ENCODE measurements around the gene LGALS16.
"Not testable (repeated sequence)": the region's sequence is repeated elsewhere in the genome, so short reads cannot be mapped to it uniquely, and the experiment has no call there.

The LGALS16 gene

DNA sequence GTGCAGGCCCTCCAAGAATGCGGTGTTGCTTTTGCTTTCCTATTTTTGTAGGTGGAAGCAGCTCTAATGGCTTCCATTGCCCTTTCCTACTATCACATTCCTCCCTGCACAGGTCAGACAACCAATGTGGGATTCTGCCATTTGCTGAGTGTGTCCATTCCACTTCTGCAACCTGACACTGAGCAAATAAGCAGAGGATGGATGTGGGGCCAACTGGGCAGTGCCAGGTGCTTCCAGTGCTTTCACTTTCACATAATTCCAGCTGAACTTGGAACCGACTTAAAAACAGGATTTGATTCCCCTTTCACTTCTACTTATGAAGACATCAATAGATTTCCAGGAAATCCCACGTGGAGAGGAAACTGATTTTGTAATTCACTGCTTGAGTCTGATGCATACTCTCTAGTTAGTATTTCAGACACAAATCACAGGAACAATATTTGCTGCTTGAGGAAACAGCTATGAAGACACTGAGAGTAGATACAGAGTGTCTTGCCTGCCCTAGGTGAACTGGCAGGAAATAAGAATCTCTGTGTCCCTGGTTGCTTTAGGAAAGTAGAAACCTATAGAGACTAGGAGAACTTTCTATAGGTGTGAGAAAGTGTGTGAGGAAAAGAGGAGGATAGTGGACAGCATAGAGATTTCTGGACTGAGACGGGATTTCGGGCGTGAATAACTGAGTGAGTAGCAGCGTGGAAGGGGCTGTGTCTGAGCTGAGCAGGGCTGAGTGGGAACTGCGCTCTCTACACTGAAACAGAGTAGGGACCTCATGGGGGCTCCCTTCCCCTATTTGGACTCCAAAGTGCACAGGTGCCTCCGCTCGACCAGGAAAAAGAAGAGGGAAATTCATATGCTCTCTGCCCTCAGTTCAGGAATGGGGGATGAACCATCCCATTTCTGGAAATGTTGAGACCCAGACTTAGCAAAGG is 22.5 kb downstream of the LGALS16 start:
- DNase-seq (ENCODE audit: low read depth in 2 of 3, low spot score in 1 of 3): no peak

DNA sequence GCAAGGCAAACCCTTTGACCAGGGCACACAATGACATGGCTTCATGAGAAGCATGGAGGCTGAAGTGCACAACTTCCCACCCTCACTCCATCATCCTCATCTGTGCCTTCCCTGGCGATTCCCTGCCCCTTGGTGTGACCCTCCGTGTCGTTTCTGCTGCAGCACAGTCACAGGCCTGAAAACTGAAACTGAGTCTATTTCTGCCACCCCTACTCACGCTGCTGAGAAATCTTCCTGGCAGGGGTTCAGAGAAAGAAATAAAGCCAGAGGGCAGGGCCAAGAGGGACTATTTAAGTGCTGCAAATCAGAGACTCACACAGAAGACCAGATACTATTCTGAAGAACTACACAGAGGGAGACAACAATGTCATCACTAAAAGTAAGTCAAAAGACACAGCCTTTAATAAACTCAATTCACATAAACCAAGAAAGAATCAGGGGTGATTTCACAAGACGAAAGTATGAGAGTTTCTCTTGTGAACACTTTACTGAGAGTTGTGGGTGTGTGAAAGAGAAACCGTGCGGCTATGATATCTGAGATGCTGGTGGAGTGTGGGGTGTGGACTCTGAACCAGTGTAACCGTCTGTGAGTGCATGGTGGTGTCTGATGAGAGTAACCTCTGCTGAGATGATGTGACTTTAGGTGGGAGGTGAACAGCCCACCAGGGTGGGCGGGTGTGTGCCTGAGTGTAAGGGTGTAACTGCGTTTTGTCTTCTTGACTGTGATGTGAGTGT is 23.5 kb downstream of the LGALS16 start:
- peak; percentile 49 to 56 (median 54) for DNase-seq (ENCODE audit: low read depth in 2 of 3, low spot score in 1 of 3)

DNA sequence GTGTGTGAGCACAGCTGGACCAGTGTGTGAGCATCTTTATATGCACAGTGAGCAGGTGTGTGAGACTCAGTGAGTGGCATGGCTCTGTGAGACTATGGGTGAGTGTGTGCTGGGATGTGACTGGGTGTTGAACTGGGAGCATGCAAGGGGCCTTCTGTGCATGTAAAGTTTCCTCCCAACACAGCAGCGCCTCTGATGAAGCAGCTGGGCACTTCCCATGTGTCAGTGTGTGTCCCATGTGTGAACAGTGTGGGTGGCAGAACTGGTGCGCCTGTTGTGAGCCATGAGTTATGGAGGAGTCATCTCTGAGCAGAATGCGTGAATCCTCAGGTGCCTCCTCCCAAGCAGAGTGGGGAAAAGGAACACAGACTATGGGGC is 24.1 kb downstream of the LGALS16 start:
- peak; percentile 37 to 60 (median 47) for DNase-seq (ENCODE audit: low read depth in 2 of 3, low spot score in 1 of 3)

DNA sequence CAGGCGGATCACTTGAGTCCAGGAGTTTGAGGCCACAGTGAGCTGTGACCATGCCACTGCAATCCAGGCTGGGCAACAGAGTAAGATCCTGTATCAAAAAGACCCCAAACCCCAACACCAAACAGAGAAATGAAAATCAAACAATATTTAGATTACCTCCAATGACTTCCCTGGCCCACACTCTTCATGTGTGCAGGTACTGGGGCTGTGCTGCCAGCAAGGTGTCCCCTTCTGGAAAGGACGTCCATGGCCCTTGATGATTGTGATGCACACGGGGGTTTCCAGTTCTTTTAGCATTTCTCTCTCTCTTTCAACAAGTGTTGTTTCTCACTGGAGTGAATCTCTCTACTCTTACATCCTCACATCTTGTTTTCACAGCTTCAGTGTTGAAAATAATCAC is 24.9 kb downstream of the LGALS16 start:
- DNase-seq (ENCODE audit: low read depth in 2 of 3, low spot score in 1 of 3): no peak

DNA sequence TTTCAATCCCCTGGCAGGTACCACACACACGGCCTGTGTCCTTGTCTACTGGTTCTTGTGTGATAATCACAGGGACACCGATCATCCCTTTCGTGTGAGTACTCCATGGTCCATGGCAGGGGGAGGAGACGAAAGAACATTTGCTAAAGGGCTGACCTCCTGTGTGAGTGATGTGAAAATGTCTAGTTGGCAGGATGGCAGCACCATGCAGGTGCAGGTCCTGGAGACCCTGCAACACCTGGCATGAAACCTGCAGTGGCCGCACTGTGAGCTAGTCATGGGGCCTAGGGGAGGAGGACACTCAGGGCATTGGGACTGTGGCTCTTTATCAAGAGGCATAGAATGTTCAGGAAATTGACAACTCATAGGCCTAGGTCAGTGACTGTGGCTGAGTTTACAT is 25.7 kb downstream of the LGALS16 start:
- DNase-seq (ENCODE audit: low read depth in 2 of 3, low spot score in 1 of 3): no peak

DNA sequence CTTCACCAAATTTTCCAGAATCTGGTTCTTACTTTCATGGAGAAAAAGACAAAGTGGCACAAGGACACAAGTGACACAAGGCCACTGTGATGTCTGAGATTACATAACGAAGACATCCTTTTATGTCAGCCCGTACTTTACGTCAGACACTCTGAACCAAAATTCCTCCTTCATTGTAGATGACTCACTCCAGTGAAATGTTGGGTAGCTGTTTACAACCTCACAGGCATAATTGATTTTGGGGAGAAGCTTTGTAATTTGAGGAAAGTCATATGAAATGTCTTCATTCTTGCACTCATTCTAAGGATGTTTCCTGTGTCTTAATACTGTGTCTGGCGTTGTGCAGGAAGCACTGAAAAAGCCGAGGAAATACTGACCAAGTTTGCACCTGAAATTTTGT is 28.6 kb downstream of the LGALS16 start:
- DNase-seq (ENCODE audit: low read depth in 2 of 3, low spot score in 1 of 3): no peak

DNA sequence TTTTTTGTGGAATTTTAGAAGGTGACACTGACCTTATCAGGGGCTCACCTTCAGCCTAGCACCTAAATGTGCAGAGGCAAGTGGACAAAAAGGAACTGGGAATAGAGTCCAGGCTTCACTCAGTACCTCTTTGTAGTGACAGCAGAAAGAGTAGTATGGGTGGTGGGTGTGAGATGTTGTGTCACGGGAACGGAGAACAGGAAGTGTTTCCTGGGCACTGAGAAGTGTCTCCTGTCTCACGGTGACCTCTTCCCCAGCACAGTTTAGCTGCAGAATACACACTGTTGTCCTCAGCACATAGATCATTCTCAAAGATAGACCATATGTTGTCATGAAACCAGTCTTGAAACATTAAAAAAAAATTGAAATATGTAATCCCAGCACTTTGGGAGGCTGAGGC is 31.0 kb downstream of the LGALS16 start:
- DNase-seq (ENCODE audit: low read depth in 2 of 3, low spot score in 1 of 3): no peak

DNA sequence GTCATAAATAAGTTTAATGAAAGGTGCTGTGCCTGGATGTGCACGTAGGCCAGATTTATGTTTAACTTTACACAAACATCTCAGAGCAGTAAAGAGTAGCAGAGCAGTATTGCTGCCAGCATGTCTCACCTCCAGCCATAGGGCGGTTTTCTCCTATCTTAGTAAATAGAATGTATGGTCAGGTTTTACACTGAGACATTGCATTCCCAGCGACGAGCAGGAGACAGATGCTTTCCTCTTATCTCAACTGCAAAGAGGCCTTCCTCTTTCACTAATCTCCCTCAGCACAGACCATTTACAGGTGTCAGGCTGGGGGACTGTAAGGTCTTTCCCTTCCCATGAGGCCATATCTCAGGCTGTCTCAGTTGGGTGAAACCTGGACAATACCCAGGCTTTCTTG is 32.9 kb downstream of the LGALS16 start:
- not testable (repeated sequence) for DNase-seq (ENCODE audit: low read depth in 2 of 3, low spot score in 1 of 3)

DNA sequence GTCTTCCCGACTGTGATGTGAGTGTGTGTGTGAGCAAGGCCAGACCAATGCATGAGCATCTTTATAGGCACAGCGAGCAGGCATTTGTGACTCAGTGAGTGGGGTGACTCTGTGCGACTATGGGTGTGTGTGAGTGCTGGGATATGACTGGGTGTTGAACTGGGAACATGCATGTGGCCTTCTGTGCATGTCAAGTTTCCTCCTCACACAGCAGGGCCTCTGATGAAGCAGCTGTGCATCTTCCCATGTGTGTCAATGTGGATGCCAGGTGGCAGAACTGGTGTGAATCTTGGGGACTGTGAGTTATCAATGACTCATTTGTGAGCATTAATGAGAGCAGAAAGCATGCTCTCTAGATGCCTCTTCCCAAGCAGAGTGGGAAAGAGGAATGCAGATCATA is 36.5 kb downstream of the LGALS16 start:
- no peak for DNase-seq (ENCODE audit: low read depth in 2 of 3, low spot score in 1 of 3)

DNA sequence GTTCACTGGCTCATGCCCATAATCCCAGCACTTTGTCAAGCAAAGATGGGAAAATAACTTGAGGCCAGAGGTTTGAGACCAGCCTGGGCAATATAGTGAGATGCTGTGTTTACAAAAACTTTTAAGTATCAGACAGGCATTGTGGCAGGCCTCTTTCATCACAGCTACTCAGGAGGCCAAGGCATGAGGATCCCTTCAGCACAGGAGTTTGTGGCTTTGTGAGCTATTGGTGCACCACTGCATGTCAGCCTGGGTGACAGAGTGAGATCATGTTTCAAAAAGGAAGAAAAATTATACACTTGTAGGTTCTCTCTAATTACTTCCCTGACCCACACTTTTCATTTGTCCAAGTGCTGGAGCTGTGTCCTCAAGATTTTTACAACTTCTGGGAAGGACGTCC is 37.1 kb downstream of the LGALS16 start:
- DNase-seq (ENCODE audit: low read depth in 2 of 3, low spot score in 1 of 3): no peak

DNA sequence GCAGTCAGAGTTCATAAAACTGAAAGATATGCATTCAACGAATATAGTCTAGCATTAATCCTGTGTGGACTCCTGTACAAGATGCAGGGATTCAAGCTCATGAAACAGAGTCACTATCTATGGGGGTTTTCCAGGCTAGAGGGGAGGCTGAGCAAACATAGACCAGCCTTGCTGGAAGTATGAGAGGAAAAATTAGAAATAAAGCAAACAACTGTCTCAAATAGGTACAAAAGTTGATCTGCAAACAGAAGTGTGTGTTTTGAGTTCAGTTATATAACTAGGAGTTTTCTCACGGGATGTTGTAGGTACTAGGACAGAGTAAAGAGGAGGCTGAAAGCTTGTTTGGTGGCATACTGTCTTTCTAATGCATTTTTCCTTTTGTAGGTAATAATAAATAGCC is 40.0 kb downstream of the LGALS16 start:
- no peak for DNase-seq (ENCODE audit: low read depth in 2 of 3, low spot score in 1 of 3)

DNA sequence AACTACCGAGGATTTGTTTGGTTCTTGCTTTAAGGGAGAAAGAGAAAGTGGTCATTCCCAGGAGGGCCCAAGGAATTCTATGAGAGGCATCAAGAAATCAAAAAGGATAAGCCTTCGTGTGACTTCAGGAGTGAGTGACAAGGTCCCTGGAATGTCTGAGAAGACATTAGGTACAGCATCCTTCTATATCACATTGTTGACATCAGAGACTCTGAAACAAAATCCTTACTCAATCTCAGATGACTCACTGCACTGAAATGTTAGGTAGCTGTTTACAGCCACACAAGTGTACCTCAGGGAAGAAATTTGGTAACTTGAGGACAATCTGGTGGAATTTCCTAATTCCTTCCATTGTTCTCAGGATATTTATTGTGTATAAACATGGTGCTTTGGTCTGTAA is 40.7 kb downstream of the LGALS16 start:
- DNase-seq (ENCODE audit: low read depth in 2 of 3, low spot score in 1 of 3): no peak

DNA sequence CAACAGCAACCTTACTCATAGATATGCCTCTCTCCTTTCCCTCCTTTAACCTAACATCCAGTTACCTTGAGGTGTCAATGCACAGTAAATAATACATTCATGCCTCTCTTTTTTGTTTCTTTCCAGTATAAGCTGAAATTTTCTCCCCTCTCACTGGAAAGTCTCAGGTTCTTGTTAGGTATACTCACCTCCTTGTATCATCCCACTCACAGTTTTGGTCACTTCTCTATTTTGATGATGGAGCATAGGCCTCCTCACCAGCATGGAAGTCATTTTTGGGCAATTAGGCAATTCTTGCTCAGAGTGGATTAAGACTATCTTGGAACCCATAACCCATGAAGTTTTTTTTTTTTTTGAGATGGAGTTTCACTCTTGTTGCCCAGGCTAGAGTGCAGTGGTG is 42.8 kb downstream of the LGALS16 start:
- DNase-seq (ENCODE audit: low read depth in 2 of 3, low spot score in 1 of 3): no peak

DNA sequence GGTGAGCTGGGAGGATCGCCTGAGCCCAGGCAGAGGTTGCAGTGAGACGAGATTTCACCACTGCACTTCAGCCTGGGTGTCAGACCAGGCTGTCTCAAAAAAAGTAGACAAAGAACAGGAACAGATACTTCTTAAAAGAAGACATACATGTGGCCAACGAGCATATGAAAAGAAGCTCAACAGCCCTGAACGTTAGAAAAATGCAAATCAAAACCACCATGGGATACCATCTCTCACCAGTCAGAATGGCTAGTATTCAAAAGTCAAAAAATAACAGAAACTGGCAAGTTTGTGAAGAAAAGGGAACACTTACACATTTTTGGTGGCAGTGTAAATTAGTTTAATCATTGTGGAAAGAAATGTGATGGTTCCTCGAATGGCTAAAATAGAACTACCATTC is 45.6 kb downstream of the LGALS16 start:
- DNase-seq (ENCODE audit: low read depth in 2 of 3, low spot score in 1 of 3): no peak

DNA sequence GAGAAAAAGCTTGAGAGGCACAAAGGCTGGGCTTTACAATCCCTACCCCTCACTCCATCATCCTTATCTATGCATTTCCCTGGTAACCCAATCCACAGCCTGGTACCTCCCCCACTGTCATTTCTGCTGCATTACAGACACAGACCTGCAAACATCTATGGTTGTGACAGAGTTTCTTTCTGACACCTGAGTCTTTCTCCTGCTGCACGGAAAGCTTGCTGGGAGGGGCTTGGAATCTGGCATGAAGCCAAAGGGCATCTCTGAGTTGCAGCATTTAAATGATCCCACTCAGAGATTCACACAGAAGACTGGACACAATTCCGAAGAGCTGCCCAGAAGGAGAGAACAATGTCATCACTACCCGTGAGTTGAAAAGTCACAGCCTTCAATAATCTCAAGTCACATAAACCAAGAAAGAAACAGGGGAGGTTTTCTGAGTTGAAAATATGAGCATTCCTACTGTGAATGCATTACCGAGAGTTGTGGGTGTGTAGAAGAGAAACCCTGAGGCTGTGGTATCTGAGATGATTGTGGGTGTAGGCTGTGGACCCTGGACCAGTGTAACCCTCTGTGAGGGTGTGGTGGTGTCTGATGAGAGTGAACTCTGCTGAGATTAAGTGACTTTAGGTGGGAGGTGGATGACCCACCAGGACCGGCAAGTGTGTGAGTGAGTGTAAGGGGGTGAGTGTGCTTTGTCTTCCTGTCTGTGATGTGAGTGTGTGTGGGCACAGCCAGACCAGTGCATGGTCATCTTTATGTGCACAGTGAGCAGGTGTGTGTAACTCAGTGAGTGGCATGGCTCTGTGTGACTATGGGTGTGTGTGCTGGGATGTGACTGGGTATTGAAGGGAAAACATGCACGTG is 48.7 kb downstream of the LGALS16 start, which contains the start of gene LGALS14:
LGALS14 (plus strand) TSS at position 301 of the 864 bp plus-strand sequence; CDS start at position 349, 48 bp downstream.
- peak in 1 of 3 donors; percentile 22 for DNase-seq (ENCODE audit: low read depth in 2 of 3, low spot score in 1 of 3)

DNA sequence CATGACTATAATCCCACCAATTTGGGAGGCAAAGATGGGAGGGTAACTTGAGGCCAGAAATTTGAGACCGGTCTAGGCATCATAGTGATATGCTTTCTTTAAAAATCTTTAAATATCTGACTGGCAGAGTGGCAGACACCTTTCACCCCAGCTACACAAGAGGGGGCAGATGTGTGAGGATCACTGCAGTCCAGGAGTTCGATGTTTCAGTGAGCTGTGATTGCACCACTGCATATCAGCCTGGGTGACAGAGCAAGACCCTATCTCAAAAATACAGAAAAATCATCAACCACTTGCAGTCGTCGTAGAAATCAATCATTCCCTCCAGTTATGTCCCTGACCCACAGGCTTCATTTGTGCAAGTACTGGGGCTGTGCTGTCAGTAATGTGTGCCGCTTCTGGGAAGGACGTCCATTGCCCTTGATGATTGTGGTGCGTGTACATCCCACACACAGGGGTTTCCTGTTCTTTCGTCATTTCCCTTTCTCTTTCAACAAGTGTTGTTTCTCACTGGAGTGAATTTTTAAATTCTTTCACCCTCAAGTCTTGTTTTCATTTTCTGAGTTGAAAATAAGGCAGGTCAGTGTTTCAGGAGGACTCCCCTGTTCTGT is 50.0 kb downstream of the LGALS16 start:
- peak in 2 of 3 donors; percentile 16 to 47 for DNase-seq (ENCODE audit: low read depth in 2 of 3, low spot score in 1 of 3)

DNA sequence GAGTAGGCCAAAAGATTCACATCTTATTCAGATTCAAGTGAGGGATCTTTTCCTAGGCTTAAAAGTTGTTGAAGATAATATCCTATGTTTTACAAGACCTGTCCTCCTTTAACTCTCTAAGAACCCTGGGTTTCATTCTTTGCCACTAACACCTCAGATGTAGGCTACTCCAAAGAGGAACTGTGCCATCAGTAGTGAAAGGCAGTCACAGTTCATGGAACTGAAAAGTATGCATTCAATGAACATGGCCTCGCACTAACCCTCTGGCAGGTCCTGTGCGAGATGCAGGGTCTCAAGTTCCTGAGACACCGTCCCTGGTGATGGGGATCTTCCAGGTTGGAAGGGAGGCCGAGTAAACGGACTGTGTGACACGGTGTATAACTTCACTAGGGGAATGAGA is 52.9 kb downstream of the LGALS16 start:
- no peak for DNase-seq (ENCODE audit: low read depth in 2 of 3, low spot score in 1 of 3)

DNA sequence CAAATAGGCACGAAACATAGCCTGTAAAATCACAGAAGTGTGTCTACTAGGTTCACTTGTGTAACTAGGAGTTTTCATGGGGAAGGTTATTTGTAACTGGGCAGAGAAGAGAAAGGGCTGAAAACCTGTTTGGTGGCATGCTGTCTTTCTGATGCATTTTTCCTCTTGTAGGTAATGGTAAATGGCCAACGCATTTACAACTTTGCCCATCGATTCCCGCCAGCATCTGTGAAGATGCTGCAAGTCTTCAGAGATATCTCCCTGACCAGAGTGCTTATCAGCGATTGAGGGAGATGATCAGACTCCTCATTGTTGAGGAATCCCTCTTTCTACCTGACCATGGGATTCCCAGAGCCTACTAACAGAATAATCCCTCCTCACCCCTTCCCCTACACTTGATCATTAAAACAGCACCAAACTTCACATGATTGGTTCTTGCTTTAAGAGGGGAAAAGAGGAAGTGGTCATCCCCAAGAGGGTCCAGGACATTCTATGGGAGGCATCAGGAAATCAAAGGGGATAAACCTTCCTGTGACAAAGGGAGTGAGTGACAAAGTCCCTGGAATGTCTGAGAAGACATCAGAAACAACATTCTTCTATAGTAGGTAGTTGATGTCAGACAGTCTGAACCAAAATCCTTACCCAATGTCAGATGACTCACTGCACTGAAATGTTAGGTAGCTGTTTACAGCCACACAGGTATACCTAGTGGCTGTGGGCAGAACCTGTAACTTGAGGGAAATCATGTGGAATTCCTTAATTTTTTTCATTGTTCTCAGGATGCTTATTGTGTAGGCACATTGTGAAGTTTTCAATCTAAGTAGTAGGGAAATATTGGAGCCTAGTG is 53.5 kb downstream of the LGALS16 start:
- no peak for DNase-seq (ENCODE audit: low read depth in 2 of 3, low spot score in 1 of 3)
